NB4 (cell line): Measurements from ENCODE around the gene ZNF425.

ENCODE experiments used
- MYC ChIP-seq: IDR thresholded peaks from 2 replicates; pipeline ENCODE4 v1.6.1; 2011; ENCODE audit warnings: low read depth, low read length
- POLR2A ChIP-seq: IDR thresholded peaks from 2 replicates; pipeline ENCODE4 v1.6.1; 2011; ENCODE audit warnings: mild to moderate bottlenecking; ENCODE audit not compliant: insufficient read length; ENCODE audit errors: extremely low read depth
- TF ChIP-seq, protein P1 (sequence below): IDR thresholded peaks from one replicate; pipeline ENCODE4 v1.5.1; 2012; ENCODE audit warnings: low read depth, low read length

DNA sequence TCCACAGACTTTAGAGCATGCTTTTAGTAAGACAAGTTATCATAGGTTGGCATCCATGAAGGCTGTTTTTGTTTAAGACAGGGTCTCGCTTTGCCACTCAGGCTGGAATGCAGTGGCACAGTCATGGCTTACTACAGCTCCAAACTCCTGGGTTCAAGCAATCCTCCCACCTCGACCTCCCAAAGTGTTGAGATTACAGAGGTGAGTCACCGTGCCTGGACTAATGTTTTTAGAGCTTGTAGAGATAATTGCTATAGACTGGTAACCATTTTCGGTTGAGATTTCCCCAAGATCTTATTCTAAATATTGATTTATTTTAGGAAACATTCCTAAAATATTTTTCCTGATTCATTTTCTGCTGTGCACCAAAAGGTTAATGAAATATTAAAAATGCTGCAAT, 15.8 kb upstream of the ZNF425 start:
- no peak for TF ChIP-seq POLR2A
- TF ChIP-seq, protein P1, sequence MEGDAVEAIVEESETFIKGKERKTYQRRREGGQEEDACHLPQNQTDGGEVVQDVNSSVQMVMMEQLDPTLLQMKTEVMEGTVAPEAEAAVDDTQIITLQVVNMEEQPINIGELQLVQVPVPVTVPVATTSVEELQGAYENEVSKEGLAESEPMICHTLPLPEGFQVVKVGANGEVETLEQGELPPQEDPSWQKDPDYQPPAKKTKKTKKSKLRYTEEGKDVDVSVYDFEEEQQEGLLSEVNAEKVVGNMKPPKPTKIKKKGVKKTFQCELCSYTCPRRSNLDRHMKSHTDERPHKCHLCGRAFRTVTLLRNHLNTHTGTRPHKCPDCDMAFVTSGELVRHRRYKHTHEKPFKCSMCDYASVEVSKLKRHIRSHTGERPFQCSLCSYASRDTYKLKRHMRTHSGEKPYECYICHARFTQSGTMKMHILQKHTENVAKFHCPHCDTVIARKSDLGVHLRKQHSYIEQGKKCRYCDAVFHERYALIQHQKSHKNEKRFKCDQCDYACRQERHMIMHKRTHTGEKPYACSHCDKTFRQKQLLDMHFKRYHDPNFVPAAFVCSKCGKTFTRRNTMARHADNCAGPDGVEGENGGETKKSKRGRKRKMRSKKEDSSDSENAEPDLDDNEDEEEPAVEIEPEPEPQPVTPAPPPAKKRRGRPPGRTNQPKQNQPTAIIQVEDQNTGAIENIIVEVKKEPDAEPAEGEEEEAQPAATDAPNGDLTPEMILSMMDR = no peak
- no peak for TF ChIP-seq MYC
